BJ (cell line): ENCODE results near the gene BCL10. TPM values are rescaled to one million over a fixed set of nuclear protein-coding genes. Genes with fewer than 3 reads are reported as not detected.

Source experiments
- CTCF ChIA-PET: fragments of 350-600 bp; formaldehyde crosslinking; extraction: SDS; loops from one replicate; lab custom pipeline; 2021; ENCODE audit warnings: antibody characterized with exemption, inconsistent platforms; lab: Yijun Ruan, JAX
- POLR2A ChIA-PET: fragments of 300-600 bp; sonication (Branson Sonifier 250); formaldehyde crosslinking; extraction: SDS; loops from one replicate; lab custom pipeline; 2021; ENCODE audit warnings: antibody characterized with exemption; lab: Charles Lee
- DNase-seq: peaks from one replicate; pipeline ENCODE4 v3.0.0-alpha.2; 2011; ENCODE audit warnings: low read depth
- H3K27me3 ChIP-seq: 2 replicates; pipeline ENCODE4 v1.6.0; 2011; ENCODE audit warnings: low read length; ENCODE audit not compliant: control insufficient read depth, insufficient read depth
- H3K36me3 ChIP-seq: 2 replicates; pipeline ENCODE4 v1.5.1; 2011; ENCODE audit warnings: low read length; ENCODE audit not compliant: control insufficient read depth, insufficient read depth
- H3K4me3 ChIP-seq: 2 replicates; pipeline ENCODE4 v1.5.1; 2011; ENCODE audit warnings: low read depth, mild to moderate bottlenecking, control low read depth, low read length
- polyA plus RNA-seq: library from polyadenylated mRNA; depleted of rRNA; stranded (reverse); fragments of >200 nt; gene quantifications from 2 replicates; pipeline ENCODE4 v1.2.3, GENCODE V29; 2011
- TF ChIP-seq, protein P1 (sequence below): IDR thresholded peaks from 2 replicates; pipeline ENCODE4 v1.5.1; 2011; ENCODE audit warnings: low read depth, mild to moderate bottlenecking, control low read depth, inconsistent platforms, low read length, moderate library complexity; ENCODE audit not compliant: insufficient read depth

The BCL10 gene
- polyA plus RNA-seq, 1 experiment, result 7.8 TPM

DNA sequence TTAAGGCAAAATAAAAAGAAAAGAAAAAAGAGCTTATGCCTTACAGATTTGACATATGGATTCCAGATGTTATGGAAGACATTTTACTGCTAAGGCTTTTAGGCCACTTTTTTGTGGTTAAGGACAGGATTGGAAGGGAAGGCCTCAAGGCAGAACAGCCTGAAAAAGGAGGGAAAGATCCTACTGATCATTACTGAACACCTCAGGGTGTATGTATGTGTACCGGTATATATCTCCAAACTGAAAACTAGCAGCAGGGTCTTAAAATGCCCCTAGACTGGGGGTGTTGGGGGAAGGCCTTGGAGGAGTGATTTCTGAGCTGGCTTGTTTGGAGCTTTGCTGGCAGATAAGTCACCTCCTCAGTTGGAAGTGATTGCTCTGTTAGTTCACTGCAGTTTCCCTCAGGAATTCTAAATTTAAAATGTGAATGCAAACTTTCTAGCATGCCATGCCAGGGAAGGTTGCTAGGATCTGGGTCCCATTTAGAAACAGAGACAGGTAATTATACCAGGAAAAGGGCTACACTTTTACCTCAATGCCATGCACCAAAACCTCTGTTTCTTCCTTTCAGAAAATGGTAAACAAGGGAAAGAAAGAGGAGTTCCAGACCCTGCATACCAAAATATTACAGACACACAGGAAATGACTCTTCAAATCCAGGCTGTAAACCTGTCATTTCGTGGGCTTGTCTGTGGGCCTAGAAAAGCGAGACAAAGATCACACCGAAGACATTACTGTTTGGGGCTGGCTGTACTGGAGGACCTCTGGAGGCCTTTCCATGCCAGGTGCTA lies 32.0 kb downstream of the BCL10 start:
- ChIA-PET POLR2A (no interaction called here), CTCF (interaction anchor here (1.1 to 3.2 kb wide), 5 partner anchors 10 to 300 kb away, joined by 4 to 14 read pairs (median 7); partner anchors contain the start of gene SYDE2)
- H3K27me3 ChIP-seq, result no peaks in the 10 kb centered on the region
- no peaks in the 10 kb centered on the region for H3K36me3 ChIP-seq
- peak; percentile 65 for DNase-seq
- H3K4me3 ChIP-seq, result no peak overlapping the region
- TF ChIP-seq, protein P1, sequence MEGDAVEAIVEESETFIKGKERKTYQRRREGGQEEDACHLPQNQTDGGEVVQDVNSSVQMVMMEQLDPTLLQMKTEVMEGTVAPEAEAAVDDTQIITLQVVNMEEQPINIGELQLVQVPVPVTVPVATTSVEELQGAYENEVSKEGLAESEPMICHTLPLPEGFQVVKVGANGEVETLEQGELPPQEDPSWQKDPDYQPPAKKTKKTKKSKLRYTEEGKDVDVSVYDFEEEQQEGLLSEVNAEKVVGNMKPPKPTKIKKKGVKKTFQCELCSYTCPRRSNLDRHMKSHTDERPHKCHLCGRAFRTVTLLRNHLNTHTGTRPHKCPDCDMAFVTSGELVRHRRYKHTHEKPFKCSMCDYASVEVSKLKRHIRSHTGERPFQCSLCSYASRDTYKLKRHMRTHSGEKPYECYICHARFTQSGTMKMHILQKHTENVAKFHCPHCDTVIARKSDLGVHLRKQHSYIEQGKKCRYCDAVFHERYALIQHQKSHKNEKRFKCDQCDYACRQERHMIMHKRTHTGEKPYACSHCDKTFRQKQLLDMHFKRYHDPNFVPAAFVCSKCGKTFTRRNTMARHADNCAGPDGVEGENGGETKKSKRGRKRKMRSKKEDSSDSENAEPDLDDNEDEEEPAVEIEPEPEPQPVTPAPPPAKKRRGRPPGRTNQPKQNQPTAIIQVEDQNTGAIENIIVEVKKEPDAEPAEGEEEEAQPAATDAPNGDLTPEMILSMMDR, result 0 out of 2 replicates have a peak, but pooled peaks have one; percentile 12

- ChIA-PET POLR2A (no interaction called here), CTCF (interaction anchor here (0.8 to 3.2 kb wide), 4 partner anchors 11 to 298 kb away, joined by 3 to 14 read pairs (median 9); no protein-coding TSS in a partner anchor)
- TF ChIP-seq, protein P1, result no peak
- Histone ChIP-seq H3K27me3 (no peaks in the 10 kb centered on the region), H3K36me3 (no peaks in the 10 kb centered on the region), H3K4me3 (no peak overlapping the region)
- DNase-seq, result no peak
Observed at GRCh38 chr1:85243372-85243771, 33.1 kb downstream of the BCL10 start.

DNA sequence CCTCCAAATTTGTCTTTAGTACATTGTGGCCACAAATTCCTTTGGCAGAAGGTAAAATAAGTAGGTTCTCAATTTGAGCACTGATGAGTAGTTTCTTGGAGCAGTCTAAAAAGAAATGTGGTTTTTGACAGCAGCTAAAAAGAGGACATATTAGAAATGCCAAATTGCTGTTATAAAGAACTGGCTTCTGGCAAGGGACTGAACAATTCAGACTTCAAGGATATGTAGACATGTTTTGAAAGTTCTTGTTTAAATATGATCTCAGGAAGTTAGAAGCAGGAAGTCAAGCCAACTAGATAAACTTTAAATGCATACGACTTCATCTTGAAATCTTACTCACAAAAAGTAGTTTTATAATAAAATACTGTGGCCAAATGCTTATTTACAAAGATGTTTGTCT lies 35.8 kb downstream of the BCL10 start:
- POLR2A ChIA-PET, result no interaction called here
- TF ChIP-seq, protein P1, result no peak
- H3K4me3 ChIP-seq, result no peak overlapping the region
- CTCF ChIA-PET, result interaction anchor here (0.9 to 1.8 kb wide), 6 partner anchors 11 to 132 kb away, joined by 3 to 24 read pairs (median 6); no protein-coding TSS in a partner anchor
- H3K27me3 ChIP-seq, result no peaks in the 10 kb centered on the region
- H3K36me3 ChIP-seq, result no peaks in the 10 kb centered on the region
- no peak for DNase-seq

DNA sequence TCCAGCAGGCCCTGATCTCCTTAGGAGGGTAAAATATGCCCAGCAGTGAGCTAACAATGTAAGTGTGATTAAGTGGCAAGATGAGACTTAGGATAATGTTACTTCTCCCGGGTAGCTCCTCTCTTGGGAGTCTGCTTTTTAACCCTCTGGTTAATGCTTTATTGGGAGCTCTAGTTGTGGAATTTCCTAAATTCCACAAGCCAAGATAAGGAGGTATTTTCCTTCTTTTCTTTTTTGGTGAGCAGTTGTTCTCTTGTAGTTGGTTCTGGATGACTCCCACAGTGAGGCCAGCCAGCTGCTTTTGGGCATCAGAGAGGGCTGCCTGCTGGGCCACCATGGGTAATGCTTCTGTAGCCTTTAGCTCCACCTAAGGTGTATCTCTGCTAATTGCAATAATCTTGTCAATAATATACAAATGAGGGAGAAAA lies 36.2 kb downstream of the BCL10 start:
- ChIA-PET CTCF (interaction anchor here (0.9 to 1.8 kb wide), 6 partner anchors 10 to 131 kb away, joined by 3 to 24 read pairs (median 6); no protein-coding TSS in a partner anchor), POLR2A (interaction anchor here (0.6 kb wide), 1 partner anchor 19 kb away, joined by 5 read pairs; the partner anchor contains the start of gene C1orf52)
- H3K27me3 ChIP-seq, result no peaks in the 10 kb centered on the region
- TF ChIP-seq, protein P1, result no peak
- H3K4me3 ChIP-seq, result no peak overlapping the region
- no peak for DNase-seq
- H3K36me3 ChIP-seq, result no peaks in the 10 kb centered on the region

DNA sequence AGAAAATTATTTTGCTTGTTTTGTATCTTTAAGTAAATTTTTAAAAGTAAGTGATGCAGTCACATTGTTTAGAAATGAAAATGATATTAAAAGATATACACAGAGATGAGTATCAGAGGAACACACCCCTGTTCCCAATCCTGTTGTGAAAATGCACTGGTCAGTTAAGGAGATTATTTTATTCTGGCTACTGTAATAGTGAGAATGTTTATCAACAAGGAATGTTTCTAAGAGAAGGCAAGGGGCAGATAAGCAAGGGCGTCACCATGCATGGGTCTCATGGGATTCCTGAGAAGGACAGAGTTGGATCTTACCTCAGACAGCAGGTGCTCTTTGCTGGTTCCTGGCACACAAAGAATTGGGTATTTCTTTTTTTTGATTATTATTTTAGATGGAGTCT lies 38.8 kb downstream of the BCL10 start:
- no peak for DNase-seq
- ChIA-PET POLR2A (no interaction called here), CTCF (no interaction called here)
- Histone ChIP-seq H3K27me3 (no peaks in the 10 kb centered on the region), H3K36me3 (no peaks in the 10 kb centered on the region), H3K4me3 (no peak overlapping the region)
- TF ChIP-seq, protein P1, result no peak
